Heart right ventricle (tissue), 16 donors: ENCODE results near the gene SAPCD2. TPM values are rescaled to one million over a fixed set of nuclear protein-coding genes. Genes with fewer than 3 reads are reported as not detected.

Source experiments
- ATAC-seq, 8 donors: fragments of 200-7000 bp; cut with Tn5 transposase; one replicate each; pipeline ENCODE4 v1.9.1; 2020; ENCODE audit warnings: mild to moderate bottlenecking in 8 of 8, moderate library complexity in 8 of 8, moderate number of reproducible peaks in 1 of 8
- DNase-seq, 2 donors: peaks; one replicate each; pipeline ENCODE4 v3.0.0-alpha.2; 2020
- H3K27ac ChIP-seq, 10 donors: fragments of 200-600 bp; sonication (generic) in 2 of 10; one replicate each; pipeline versions ENCODE4 v1.5.0 to v1.8.0; 2020 to 2022; ENCODE audit warnings: mild to moderate bottlenecking in 3 of 10
- H3K27me3 ChIP-seq, 7 donors: fragments of 200-600 bp; one replicate each; pipeline ENCODE4 v1.8.0; 2021 to 2022; ENCODE audit warnings: mild to moderate bottlenecking in 2 of 7
- H3K36me3 ChIP-seq, 9 donors: fragments of 200-600 bp; sonication (generic) in 1 of 9; one replicate each; pipeline versions ENCODE4 v1.5.0 to v1.8.0; 2020 to 2022; ENCODE audit warnings: mild to moderate bottlenecking in 2 of 9
- H3K4me1 ChIP-seq, 9 donors: fragments of 200-600 bp; sonication (generic) in 1 of 9; one replicate each; pipeline versions ENCODE4 v1.5.0 to v1.8.0; 2020 to 2022; ENCODE audit warnings: mild to moderate bottlenecking in 4 of 9
- H3K4me3 ChIP-seq, 10 donors: fragments of 200-600 bp; sonication (generic) in 2 of 10; one replicate each; pipeline versions ENCODE4 v1.5.0 to v1.8.0; 2020 to 2022; ENCODE audit warnings: mild to moderate bottlenecking in 7 of 10, moderate library complexity in 2 of 10
- H3K9me3 ChIP-seq, 11 donors: fragments of 200-600 bp in 10 of 11; sonication (generic) in 2 of 11; one replicate each; pipeline versions ENCODE4 v1.5.0 to v1.8.0; 2013 to 2022; ENCODE audit warnings: mild to moderate bottlenecking in 2 of 11, control low read depth in 1 of 11, moderate library complexity in 1 of 11
- WGBS, 2 donors: extraction: QIAGEN DNeasy Blood & Tissue Kit; methylation state at CpG; one replicate each; pipeline ENCODE4 v1.1.7; 2013; ENCODE audit warnings: inconsistent platforms in 1 of 2; 5-methylcytosine and 5-hydroxymethylcytosine counted together
- intact Hi-C, 10 donors: fragments of 100-400 bp; cut with DNase I; formaldehyde crosslinking; loops; one replicate each; pipeline versions ENCODE4 v1.11.1 to v1.14.2; 2022
- polyA plus RNA-seq, 2 donors: library from polyadenylated mRNA; stranded (reverse); fragments of 200-250 nt; gene quantifications; one replicate each; pipeline ENCODE4 v1.2.3, GENCODE V29; 2013
- total RNA-seq, 10 donors: library from RNA; stranded (reverse); fragmentation: NEBNext Ultra II Directional in 3 of 10; extraction: Animal tissue kit (Norgen Biotek cat#: 25700) in 3 of 10; gene quantifications; one replicate each; pipeline versions ENCODE4 v1.2.1 to v1.2.4, GENCODE V29; 2021 to 2023
- TF ChIP-seq, protein P1 (sequence below), 9 donors: fragments of 200-600 bp; sonication (generic) in 2 of 9; IDR thresholded peaks; one replicate each; pipeline versions ENCODE4 v1.5.0 to v1.8.0; 2021 to 2022; ENCODE audit warnings: antibody characterized with exemption in 9 of 9, mild to moderate bottlenecking in 5 of 9, moderate library complexity in 1 of 9
- donor health status: Arrhythmogenic right ventricular cardiomyopathy.
- donor health status: ischemic (EF 13 %, LVEDD 7.1; RV severe dilation, severe dysfunction).
- donor health status: healthy with polysubstance abuse.
- donor health status: DM: no; HTN: yes; CAD: no.
- donor health status: DM: no; HTN: no; CAD: no.
- donor health status: ischemic (EF 25% LVEDD 6.9; RV normal size, moderate dysfunction).
- donor health status: ischemic (EF 25% LVEDD 5.7; RV mildly dilated, moderate dysfunction).
- donor health status: healthy.
- donor health status: DM: yes; HTN: yes; CAD: no.
- donor health status: Ischemic cardiomyopathy.
- donor health status: ischemic (EF 35%, LVEDD 5.7; RV mildly dilated, moderate dysfunction).
- donor health status: nonischemic (EF 11% LVEDD 7.7; RV severe dilation, severe dysfunction).
- donor health status: DM: yes; HTN: yes; CAD: no.
- donor health status: PGD.
- donor health status: ischemic (EF 29% LVEDD 5.4; RV normal size, mild dysfunction).
- donor health status: nonischemic (EF 23%, LVEDD 6.1; RV moderate dilation, normal function).

SAPCD2 gene
- total and polyA plus RNA-seq, 12 donors = 0.06 to 1.1 (median 0.13) TPM; not detected in 1

DNA sequence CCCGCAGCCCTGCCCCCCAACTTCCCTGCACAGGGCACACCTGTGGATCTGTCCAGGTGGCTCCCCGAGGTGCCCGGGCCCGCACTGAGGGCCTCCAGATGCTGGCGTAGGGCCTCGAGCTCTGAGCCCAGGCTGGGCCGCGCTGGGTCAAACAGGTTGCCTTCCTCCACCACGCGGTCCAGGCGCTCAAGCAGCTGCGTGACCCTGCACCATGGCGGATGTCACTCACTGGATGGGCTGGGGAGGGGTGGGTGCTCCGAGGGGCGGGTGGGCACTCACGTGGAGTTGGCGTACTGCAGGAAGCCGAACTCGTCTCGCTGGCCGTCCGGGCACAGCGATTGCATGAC is 47.7 kb downstream of the SAPCD2 start:
- Histone ChIP-seq H3K4me1 (peaks cover 8 to 16% (median 12%) of the 10 kb centered on the region in 9 donors), H3K9me3 (no peaks in the 10 kb centered on the region), H3K27ac (no peak overlapping the region), H3K4me3 (no peak overlapping the region), H3K36me3 (peaks cover 0 to 37% (median 4%) of the 10 kb centered on the region in 9 donors), H3K27me3 (no peaks in the 10 kb centered on the region)
- TF ChIP-seq, protein P1, sequence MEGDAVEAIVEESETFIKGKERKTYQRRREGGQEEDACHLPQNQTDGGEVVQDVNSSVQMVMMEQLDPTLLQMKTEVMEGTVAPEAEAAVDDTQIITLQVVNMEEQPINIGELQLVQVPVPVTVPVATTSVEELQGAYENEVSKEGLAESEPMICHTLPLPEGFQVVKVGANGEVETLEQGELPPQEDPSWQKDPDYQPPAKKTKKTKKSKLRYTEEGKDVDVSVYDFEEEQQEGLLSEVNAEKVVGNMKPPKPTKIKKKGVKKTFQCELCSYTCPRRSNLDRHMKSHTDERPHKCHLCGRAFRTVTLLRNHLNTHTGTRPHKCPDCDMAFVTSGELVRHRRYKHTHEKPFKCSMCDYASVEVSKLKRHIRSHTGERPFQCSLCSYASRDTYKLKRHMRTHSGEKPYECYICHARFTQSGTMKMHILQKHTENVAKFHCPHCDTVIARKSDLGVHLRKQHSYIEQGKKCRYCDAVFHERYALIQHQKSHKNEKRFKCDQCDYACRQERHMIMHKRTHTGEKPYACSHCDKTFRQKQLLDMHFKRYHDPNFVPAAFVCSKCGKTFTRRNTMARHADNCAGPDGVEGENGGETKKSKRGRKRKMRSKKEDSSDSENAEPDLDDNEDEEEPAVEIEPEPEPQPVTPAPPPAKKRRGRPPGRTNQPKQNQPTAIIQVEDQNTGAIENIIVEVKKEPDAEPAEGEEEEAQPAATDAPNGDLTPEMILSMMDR (IDR thresholded peaks at IDR 0.05) = no peak
- ATAC-seq (no peak), DNase-seq (no peak)
- 93 to 94% methylated on average over 23 of the region's 23 CpGs for WGBS, 2 donors
- intact Hi-C loops = loop anchor here in 1 of 10 donors (10.0 kb wide), 1 partner anchor 178 kb away; the partner anchor contains the start of genes AJM1 and PHPT1

DNA sequence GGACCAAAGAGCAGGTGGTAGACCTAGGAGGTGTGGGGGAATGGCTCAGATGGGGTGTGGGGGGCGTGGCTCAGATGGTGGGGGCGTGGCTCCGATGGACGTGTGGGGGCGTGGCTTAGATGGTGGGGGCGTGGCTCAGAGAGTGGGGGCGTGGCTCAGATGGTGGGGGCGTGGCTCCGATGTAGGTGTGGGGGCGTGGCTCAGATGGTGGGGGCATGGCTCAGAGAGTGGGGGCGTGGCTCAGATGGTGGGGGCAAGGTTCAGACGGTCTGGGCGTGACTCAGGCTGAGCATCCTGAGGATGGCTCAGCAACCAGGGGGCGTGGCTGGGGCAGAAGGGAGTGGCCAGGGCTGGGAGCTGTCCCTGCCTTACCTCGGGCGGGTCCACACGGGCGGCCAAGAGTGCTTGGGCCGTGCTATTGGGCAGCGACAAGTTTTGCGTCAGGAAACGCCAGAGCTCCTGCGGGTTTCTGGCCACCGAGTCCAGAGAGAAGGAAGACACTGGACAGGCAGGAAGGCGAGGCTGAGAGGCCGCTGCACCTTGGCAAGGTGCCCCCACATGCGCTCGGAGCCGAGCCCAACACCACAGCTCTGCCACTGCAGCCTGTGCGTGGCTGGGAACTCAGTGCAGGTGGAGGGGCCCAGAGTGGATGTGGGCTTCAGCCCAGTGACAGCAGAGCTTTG is 48.2 kb downstream of the SAPCD2 start:
- TF ChIP-seq, protein P1 (IDR thresholded peaks at IDR 0.05) = no peak
- Histone ChIP-seq H3K36me3 (peaks cover 0 to 42% (median 9%) of the 10 kb centered on the region in 9 donors), H3K4me3 (no peak overlapping the region), H3K9me3 (no peaks in the 10 kb centered on the region), H3K4me1 (peaks cover 3 to 11% (median 8%) of the 10 kb centered on the region in 9 donors), H3K27me3 (no peaks in the 10 kb centered on the region), H3K27ac (no peak overlapping the region)
- WGBS, 2 donors = 66% methylated on average over 30 of the region's 30 CpGs
- ATAC-seq (peak in 4 of 8 donors; percentile 5 to 33 (median 14)), DNase-seq (peak in 1 of 2 donors; percentile 39)
- intact Hi-C loops = loop anchor here in 1 of 10 donors (10.0 kb wide), 1 partner anchor 177 kb away; the partner anchor contains the start of genes AJM1 and PHPT1

DNA sequence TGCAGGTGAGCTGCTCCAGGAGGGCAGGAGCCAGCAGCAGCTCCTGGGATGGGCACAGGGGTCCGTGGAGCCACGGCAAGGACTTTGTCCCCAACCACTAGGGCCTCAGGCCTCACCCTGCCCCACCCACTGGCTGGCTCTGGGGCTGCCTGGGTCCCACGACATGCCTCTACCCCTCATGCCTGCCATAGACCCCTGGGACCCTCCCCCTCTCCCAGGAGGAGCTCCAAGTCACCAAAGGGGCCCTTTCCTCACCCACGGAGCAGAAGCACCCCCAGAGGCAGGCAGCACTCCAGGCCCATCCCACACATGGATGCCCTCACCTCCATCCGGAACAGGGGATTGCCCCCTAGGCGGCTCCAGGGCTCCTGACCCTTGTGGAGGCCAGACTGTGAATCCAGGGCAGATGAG is 48.8 kb downstream of the SAPCD2 start:
- intact Hi-C loops = loop anchor here in 1 of 10 donors (10.0 kb wide), 1 partner anchor 177 kb away; the partner anchor contains the start of genes AJM1 and PHPT1

DNA sequence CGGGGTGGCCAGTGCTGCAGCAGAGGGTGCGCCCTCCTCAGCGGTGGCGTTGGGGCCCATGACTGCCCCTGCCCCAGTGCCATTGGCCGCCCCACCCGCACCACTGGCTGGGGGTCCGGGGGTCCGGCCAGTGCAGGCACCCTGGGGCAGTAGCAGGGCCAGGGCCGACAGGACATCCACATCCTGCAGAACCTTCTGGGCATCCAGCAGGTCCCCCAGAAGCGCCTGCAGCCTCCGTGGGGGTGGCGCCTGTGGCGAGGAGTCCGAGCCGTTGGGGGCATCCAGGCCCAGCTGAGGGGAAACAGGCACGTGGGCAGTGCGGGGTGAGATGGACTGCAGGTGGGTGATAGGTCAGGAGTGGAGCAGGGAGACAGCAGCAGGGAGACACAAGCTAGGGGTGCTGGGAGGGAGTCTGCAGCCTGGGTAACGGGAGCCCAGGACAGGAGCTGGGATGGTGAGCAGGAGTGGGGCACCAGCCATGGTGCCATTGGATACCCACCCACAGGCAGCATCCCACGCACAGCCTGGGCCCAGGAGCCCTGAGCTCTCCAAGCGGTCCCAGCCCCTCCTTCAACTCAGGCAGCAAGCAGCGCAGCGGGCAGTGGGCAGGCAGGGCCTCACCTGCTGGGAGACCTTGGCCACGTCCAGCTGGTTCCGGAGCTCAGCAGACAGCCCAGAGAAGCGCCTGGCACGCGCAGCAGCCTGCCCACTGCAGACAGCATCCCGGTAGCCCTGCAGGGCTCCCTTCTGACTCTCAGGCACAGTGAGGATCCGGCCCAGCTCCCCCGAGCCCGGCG is 49.4 kb downstream of the SAPCD2 start:
- Histone ChIP-seq H3K27me3 (no peaks in the 10 kb centered on the region), H3K4me1 (no peaks in the 10 kb centered on the region), H3K4me3 (no peak overlapping the region), H3K27ac (no peak overlapping the region), H3K36me3 (peaks cover 0 to 53% (median 12%) of the 10 kb centered on the region in 9 donors), H3K9me3 (no peaks in the 10 kb centered on the region)
- DNase-seq (no peak), ATAC-seq (no peak)
- intact Hi-C loops = loop anchor here in 1 of 10 donors (10.0 kb wide), 1 partner anchor 176 kb away; the partner anchor contains the start of genes AJM1 and PHPT1
- 96% methylated on average over 32 of the region's 32 CpGs for WGBS, 2 donors
- TF ChIP-seq, protein P1 (IDR thresholded peaks at IDR 0.05) = no peak

More for the DNA sequence above, 48.8 kb downstream of the SAPCD2 start:
- no peak overlapping the region for H3K4me3 ChIP-seq
- DNase-seq = no peak
- ATAC-seq = no peak
- WGBS, 2 donors = 91 to 92% methylated on average over 6 of the region's 6 CpGs
- peaks cover 0 to 47% (median 12%) of the 10 kb centered on the region in 9 donors for H3K36me3 ChIP-seq
- peaks cover 0 to 6% (median 3%) of the 10 kb centered on the region in 9 donors for H3K4me1 ChIP-seq
- TF ChIP-seq, protein P1 (IDR thresholded peaks at IDR 0.05) = no peak
- no peak overlapping the region for H3K27ac ChIP-seq
- no peaks in the 10 kb centered on the region for H3K9me3 ChIP-seq
- no peaks in the 10 kb centered on the region for H3K27me3 ChIP-seq
